ENCODE results near the gene ST3GAL3. TPM values are rescaled to one million over a fixed set of nuclear protein-coding genes. Genes with fewer than 3 reads are reported as not detected.
A peak's percentile ranks its signal among the peaks of the same experiment; 100 is the strongest.
"Not testable (repeated sequence)": the region's sequence is repeated elsewhere in the genome, so short reads cannot be mapped to it uniquely, and the experiment has no call there.

ST3GAL3 gene
- total RNA-seq, 4 donors from 2014 or later = 4.4 to 19.0 (median 6.1) TPM

DNA sequence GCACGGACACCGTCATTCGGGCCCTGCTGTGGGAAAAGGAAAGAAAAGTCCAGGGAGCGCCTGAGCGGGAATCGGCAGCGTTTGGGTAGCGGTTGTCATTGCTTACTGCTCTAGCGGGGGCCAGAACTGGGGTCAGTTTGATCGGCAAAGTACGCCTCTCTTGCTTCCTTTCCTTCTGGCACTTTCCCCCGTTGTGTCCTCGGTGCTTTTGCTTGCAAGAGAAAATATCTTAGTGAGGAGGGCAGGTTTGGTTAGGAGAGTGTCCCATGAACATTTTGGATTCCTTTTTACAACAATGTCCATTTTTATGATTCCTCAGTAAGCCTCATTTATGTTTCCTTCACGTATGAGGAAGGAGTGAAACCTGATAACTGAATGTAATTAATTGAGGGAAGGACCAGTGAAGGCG, 670 bp downstream of the ST3GAL3 start:
- peaks cover 0 to 8% (median 3%) of the 10 kb centered on the region in 4 donors for H3K4me1 ChIP-seq
- peak overlapping the region; percentile 80 to 94 (median 90) for H3K4me3 ChIP-seq
- no peaks in the 10 kb centered on the region for H3K9me3 ChIP-seq
- no peak for DNase-seq
- TF ChIP-seq POLR2A (IDR thresholded peaks at IDR 0.05) = no peak
- TF ChIP-seq, protein P1, sequence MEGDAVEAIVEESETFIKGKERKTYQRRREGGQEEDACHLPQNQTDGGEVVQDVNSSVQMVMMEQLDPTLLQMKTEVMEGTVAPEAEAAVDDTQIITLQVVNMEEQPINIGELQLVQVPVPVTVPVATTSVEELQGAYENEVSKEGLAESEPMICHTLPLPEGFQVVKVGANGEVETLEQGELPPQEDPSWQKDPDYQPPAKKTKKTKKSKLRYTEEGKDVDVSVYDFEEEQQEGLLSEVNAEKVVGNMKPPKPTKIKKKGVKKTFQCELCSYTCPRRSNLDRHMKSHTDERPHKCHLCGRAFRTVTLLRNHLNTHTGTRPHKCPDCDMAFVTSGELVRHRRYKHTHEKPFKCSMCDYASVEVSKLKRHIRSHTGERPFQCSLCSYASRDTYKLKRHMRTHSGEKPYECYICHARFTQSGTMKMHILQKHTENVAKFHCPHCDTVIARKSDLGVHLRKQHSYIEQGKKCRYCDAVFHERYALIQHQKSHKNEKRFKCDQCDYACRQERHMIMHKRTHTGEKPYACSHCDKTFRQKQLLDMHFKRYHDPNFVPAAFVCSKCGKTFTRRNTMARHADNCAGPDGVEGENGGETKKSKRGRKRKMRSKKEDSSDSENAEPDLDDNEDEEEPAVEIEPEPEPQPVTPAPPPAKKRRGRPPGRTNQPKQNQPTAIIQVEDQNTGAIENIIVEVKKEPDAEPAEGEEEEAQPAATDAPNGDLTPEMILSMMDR (IDR thresholded peaks at IDR 0.05) = no peak
- H3K27me3 ChIP-seq = no peaks in the 10 kb centered on the region
- peaks cover 0 to 25% (median 0%) of the 10 kb centered on the region in 3 donors for H3K36me3 ChIP-seq
- peak overlapping the region; percentile 55 to 90 (median 76) for H3K27ac ChIP-seq

DNA sequence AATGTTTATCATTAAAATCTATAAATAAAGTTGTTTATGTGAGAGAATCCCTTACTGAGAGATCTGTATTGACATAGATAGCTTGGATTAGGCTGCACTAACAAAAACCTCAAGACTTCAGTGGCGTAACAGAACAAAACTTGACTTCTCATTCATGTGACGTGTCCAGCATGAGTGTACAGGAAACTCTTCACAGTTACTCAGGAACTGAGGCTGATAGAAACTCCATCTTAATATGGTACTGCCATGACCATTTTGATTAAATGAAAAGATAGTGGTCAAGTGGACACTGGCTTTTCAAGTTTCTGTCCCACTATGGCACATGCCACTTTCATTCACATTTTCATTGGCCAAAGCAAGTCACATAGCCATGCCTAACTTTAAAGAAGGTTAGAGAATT, 3.7 kb downstream of the ST3GAL3 start:
- Histone ChIP-seq H3K27ac (no peak overlapping the region), H3K36me3 (no peaks in the 10 kb centered on the region), H3K4me1 (peaks cover 0 to 8% (median 3%) of the 10 kb centered on the region in 4 donors), H3K27me3 (no peaks in the 10 kb centered on the region), H3K9me3 (no peaks in the 10 kb centered on the region), H3K4me3 (no peak overlapping the region)
- TF ChIP-seq, protein P1 (IDR thresholded peaks at IDR 0.05) = no peak
- TF ChIP-seq POLR2A (IDR thresholded peaks at IDR 0.05) = no peak
- DNase-seq = no peak

DNA sequence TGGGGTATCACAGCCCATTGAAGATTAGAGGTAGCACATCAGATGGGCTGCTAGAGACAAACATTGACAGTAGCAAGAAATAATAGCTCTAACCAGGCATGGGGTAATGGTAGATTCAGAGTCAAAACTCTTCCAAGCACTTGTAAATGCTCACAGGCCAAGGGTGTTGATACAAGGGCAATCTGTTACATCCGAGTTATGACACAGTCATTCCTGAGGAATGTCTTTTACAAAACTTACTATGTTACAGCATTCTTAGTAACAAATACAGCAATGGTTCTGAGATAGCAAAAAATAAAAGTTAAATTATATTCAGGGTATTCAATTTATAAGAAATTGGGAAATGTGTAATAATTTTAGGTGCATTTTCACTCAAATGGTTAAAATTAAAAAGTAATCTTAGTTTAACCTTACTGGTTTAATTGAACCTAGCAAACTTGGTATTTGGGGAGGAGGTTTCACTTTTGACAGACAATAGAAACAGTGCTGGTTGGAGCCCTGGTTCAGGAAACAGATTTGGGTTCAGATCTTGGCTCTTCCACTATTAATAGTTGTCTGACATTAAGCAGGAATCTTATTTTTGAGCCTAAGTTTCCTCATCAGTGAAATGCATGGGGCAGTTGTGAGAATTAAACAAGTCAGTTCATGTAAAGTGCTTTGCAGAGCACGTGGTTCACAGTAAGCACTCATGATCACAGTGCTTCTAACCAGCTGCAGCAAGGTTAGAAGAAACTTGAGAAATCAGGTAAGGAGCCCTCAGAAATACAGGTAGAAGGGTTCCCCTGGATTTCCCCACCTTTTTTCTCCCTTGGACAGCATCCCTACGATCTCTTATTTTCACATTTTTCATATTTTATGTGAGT, 4.4 kb downstream of the ST3GAL3 start:
- Histone ChIP-seq H3K27ac (no peak overlapping the region), H3K4me3 (no peak overlapping the region), H3K9me3 (no peaks in the 10 kb centered on the region), H3K4me1 (peaks cover 0 to 2% (median under 1%) of the 10 kb centered on the region in 4 donors), H3K36me3 (no peaks in the 10 kb centered on the region), H3K27me3 (no peaks in the 10 kb centered on the region)
- no peak for TF ChIP-seq POLR2A (IDR thresholded peaks at IDR 0.05)
- TF ChIP-seq, protein P1 (IDR thresholded peaks at IDR 0.05) = no peak
- DNase-seq = no peak

DNA sequence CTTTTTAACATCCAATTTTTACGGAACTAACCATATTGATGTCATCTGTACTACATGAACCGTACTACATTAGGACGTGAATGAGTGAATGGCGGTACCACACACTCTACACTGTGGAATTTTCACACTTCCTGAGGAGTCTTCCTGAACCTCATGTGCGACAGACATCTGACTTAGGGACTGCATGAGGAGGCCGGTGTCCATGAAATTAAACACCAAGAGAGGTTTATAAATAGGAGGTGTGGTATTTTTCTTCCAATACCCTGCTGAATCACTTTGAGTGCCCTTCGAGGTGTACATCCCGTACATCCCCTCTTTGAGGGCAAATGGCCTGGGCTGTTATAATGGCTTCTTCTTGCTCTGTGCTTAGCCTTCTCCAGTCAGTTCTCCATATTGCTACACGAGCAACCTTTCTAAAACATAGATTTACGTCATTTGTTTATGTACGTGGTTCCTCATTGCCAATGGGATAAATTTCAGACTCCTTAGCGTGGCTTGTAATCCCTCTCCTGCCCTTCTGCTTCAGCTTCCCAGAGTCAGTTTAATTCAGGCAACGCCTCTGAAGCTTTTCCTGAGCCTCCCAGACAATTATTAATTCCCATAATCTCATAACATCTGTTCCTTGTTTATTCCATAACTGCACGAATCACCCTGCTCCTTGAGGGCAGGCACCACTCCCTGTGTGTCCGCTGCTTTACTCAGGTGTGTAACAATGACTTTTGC, 9.4 kb downstream of the ST3GAL3 start:
- no peak for DNase-seq
- H3K36me3 ChIP-seq = no peaks in the 10 kb centered on the region
- H3K9me3 ChIP-seq = no peaks in the 10 kb centered on the region
- H3K4me1 ChIP-seq = no peaks in the 10 kb centered on the region
- TF ChIP-seq, protein P1 (IDR thresholded peaks at IDR 0.05) = no peak
- no peak for TF ChIP-seq POLR2A (IDR thresholded peaks at IDR 0.05)
- H3K27me3 ChIP-seq = no peaks in the 10 kb centered on the region
- no peak overlapping the region for H3K4me3 ChIP-seq
- H3K27ac ChIP-seq = no peak overlapping the region

DNA sequence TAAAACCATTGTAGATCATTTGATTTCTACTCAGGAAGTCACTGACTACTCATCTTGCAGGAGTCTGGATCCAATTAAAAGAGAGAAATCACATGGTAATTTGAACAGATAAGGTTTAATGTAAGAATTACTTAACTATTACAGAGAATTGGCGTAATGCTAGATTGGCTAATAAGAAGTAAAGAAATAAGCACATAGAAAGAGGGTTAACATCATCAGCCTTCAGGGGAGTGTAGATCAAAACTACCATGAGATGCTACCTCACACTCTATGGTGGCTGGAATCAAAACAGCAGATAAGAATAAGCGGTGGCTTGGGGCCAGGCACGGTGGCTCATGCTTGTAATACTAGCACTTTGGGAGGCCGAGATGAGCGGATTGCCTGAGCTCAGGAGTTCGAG, 11.7 kb downstream of the ST3GAL3 start:
- H3K27me3 ChIP-seq = no peaks in the 10 kb centered on the region
- H3K9me3 ChIP-seq = no peaks in the 10 kb centered on the region
- no peak for TF ChIP-seq POLR2A (IDR thresholded peaks at IDR 0.05)
- TF ChIP-seq, protein P1 (IDR thresholded peaks at IDR 0.05) = no peak
- H3K4me1 ChIP-seq = no peaks in the 10 kb centered on the region
- H3K36me3 ChIP-seq = no peaks in the 10 kb centered on the region
- no peak for DNase-seq
- H3K27ac ChIP-seq = no peak overlapping the region
- no peak overlapping the region for H3K4me3 ChIP-seq

DNA sequence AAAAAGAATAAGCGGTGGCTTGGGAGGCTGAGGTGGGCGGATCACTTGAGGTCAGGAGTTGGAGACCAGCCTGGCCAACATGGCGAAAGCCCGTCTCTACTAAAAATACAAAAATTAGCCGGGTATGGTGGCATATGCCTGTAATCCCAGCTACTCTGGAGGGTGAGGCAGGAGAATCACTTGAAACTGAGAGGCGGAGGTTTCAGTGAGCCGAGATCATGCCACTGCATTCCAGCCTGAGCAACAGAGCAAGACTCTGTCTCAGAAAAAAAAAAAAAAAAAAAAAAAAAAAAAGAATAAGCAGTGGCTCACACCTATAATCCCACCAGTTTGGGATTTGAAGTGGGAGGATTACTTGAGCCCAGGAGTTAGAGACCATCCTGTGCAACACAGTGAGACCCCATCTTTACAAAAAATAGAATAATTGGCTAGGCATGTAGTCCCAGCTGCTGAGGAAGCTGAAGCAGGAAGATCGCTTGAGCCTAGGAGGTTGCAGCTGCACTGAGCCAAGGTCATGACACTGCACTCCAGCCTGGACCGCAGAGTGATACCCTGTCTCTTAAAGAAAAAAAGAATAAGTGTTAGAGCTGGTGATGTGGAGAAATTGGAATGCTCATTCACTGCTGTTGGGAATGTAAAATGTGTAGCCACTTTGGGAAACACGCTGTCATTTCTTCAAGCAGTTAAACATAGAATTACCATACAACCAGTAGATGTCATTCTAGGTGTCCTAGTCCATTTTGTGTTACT, 12.5 kb downstream of the ST3GAL3 start:
- H3K4me1 ChIP-seq, H3K36me3 ChIP-seq, H3K9me3 ChIP-seq, H3K27ac ChIP-seq, DNase-seq, H3K27me3 ChIP-seq, H3K4me3 ChIP-seq: not testable (repeated sequence)

All from Peyer's patch (tissue), 4 donors.